Colonic mucosa (tissue), 4 donors: ENCODE measurements around the gene FOXA1. TPM values are rescaled to one million over a fixed set of nuclear protein-coding genes. Genes with fewer than 3 reads are reported as not detected.
A peak's percentile ranks its signal among the peaks of the same experiment; 100 is the strongest.

Experiments
- DNase-seq: peaks from one replicate; pipeline ENCODE4 v3.0.0-alpha.2; 2020
- H3K27ac ChIP-seq: fragments of 200-600 bp; one replicate; pipeline ENCODE4 v1.8.0; 2021
- H3K27me3 ChIP-seq: fragments of 200-600 bp; one replicate; pipeline ENCODE4 v1.8.0; 2021
- H3K36me3 ChIP-seq: fragments of 200-600 bp; one replicate; pipeline ENCODE4 v1.8.0; 2021
- H3K4me1 ChIP-seq: fragments of 200-600 bp; one replicate; pipeline ENCODE4 v1.8.0; 2021; ENCODE audit warnings: mild to moderate bottlenecking
- H3K4me3 ChIP-seq: fragments of 200-600 bp; one replicate; pipeline ENCODE4 v1.8.0; 2021
- H3K9ac ChIP-seq, 2 donors: one replicate each; pipeline ENCODE4 v1.7.0; 2013; ENCODE audit warnings: control low read depth in 2 of 2, low read depth in 2 of 2, low read length in 2 of 2
- H3K9me3 ChIP-seq: fragments of 200-600 bp; one replicate; pipeline ENCODE4 v1.8.0; 2021
- intact Hi-C: fragments of 100-400 bp; cut with DNase I; formaldehyde crosslinking; loops from one replicate; pipeline ENCODE4 v1.14.1; 2022
- total RNA-seq, 2 donors: library from RNA; stranded (reverse); fragmentation: NEBNext Ultra II Directional in 1 of 2; extraction: Animal tissue kit (Norgen Biotek cat#: 25700) in 1 of 2; gene quantifications; one replicate each; pipeline ENCODE4 v1.2.1, GENCODE V29; 2021
- TF ChIP-seq, protein P1 (sequence below): fragments of 200-600 bp; IDR thresholded peaks from one replicate; pipeline ENCODE4 v1.8.0; 2022; ENCODE audit warnings: antibody characterized with exemption, mild to moderate bottlenecking
- donor health status: healthy.
- donor health status: DM: no; HTN: no; CAD: no.
- donor health status: DM: no; HTN: no; CAD: no.

The FOXA1 gene
- total RNA-seq, result 10 to 100 TPM; 70.5 to 87.7 TPM

DNA sequence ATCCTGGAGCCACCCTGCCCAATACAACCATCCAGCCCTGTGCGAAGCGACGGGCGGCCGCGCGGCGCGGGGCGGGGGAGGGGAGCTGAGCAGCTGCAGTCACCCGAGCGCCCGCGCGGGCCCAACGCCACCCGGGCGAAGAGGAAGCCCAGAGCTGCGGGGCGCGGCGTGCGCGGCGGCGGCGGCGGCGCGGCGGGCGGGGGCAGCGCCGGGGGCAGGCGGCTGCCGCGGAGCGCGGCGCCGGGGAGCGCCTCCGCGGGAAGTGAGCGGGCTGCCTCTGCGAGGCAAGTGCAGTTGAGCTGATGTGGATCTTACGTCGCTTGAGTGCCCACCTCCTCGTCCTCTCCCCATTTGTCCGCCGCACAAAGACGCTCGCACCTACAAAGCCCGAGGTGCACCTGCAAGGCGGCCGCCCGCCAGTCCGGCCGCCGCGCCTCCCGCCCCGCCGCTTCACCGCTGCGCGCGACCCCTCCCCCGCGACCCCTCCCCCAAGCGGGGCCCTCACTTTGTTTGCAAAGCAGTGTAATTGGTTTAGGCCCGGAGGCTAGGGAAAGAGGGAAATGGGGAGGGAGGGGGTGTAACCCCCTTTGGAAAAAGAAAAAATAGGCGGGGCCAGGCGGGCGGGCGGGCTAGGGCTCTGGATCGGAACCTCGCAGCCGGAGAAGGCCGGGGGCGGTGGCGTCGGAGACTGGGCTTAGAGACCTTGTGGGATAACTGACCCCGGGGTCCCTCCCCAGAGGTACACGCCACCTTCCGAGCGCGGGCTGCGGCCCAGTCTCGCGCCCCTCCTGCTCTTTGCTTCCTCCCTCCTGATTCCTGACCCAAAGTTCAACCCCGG, at the start of gene FOXA1, which contains the start of gene TTC6:
FOXA1 (minus strand) TSS at position 279 of the 838 bp plus-strand sequence; CDS start at position 2, 277 bp downstream.
TTC6 (plus strand) TSS at position 659 of the 838 bp plus-strand sequence. CDS start 26,436 bp downstream, outside the sequence.
- H3K27ac ChIP-seq, result peak within 1 kb of the TSS; percentile 91
- peak within 1 kb of the TSS; percentile 89 to 96 for H3K9ac ChIP-seq
- no peaks in the 10 kb centered on the region for H3K9me3 ChIP-seq
- H3K4me3 ChIP-seq, result peak within 1 kb of the TSS; percentile 54
- TF ChIP-seq, protein P1, sequence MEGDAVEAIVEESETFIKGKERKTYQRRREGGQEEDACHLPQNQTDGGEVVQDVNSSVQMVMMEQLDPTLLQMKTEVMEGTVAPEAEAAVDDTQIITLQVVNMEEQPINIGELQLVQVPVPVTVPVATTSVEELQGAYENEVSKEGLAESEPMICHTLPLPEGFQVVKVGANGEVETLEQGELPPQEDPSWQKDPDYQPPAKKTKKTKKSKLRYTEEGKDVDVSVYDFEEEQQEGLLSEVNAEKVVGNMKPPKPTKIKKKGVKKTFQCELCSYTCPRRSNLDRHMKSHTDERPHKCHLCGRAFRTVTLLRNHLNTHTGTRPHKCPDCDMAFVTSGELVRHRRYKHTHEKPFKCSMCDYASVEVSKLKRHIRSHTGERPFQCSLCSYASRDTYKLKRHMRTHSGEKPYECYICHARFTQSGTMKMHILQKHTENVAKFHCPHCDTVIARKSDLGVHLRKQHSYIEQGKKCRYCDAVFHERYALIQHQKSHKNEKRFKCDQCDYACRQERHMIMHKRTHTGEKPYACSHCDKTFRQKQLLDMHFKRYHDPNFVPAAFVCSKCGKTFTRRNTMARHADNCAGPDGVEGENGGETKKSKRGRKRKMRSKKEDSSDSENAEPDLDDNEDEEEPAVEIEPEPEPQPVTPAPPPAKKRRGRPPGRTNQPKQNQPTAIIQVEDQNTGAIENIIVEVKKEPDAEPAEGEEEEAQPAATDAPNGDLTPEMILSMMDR, result no peak
- no peaks in the 10 kb centered on the region for H3K36me3 ChIP-seq
- H3K4me1 ChIP-seq, result peaks cover 3% of the 10 kb centered on the region
- peaks cover 41% of the 10 kb centered on the region for H3K27me3 ChIP-seq
- intact Hi-C loops, result loop anchor here (5.0 kb wide), 1 partner anchor 348 kb away; no protein-coding TSS in a partner anchor
- DNase-seq, result peak; percentile 79

GRCh38 chr14:37643701-37644100, 48.7 kb upstream of the FOXA1 start:
- no peak overlapping the region for H3K9ac ChIP-seq
- H3K4me3 ChIP-seq, result no peak overlapping the region
- H3K4me1 ChIP-seq, result no peaks in the 10 kb centered on the region
- DNase-seq, result no peak
- no peaks in the 10 kb centered on the region for H3K27me3 ChIP-seq
- H3K36me3 ChIP-seq, result no peaks in the 10 kb centered on the region
- intact Hi-C loops, result no loop called here
- no peaks in the 10 kb centered on the region for H3K9me3 ChIP-seq
- TF ChIP-seq, protein P1, result no peak
- no peak overlapping the region for H3K27ac ChIP-seq

- intact Hi-C loops, result no loop called here
- Histone ChIP-seq H3K27ac (no peak overlapping the region), H3K27me3 (no peaks in the 10 kb centered on the region), H3K4me3 (no peak overlapping the region), H3K9me3 (no peaks in the 10 kb centered on the region), H3K9ac (no peak overlapping the region), H3K4me1 (no peaks in the 10 kb centered on the region), H3K36me3 (no peaks in the 10 kb centered on the region)
- TF ChIP-seq, protein P1, result no peak
- no peak for DNase-seq
Measured at GRCh38 chr14:37642125-37642524, 47.1 kb upstream of the FOXA1 start.

- Histone ChIP-seq H3K27ac (no peak overlapping the region), H3K27me3 (no peaks in the 10 kb centered on the region), H3K9me3 (no peaks in the 10 kb centered on the region), H3K4me1 (no peaks in the 10 kb centered on the region), H3K36me3 (no peaks in the 10 kb centered on the region), H3K9ac (no peak overlapping the region), H3K4me3 (no peak overlapping the region)
- TF ChIP-seq, protein P1, result no peak
- no peak for DNase-seq
- intact Hi-C loops, result no loop called here
Measured at GRCh38 chr14:37641117-37641516, 46.1 kb upstream of the FOXA1 start.

DNA sequence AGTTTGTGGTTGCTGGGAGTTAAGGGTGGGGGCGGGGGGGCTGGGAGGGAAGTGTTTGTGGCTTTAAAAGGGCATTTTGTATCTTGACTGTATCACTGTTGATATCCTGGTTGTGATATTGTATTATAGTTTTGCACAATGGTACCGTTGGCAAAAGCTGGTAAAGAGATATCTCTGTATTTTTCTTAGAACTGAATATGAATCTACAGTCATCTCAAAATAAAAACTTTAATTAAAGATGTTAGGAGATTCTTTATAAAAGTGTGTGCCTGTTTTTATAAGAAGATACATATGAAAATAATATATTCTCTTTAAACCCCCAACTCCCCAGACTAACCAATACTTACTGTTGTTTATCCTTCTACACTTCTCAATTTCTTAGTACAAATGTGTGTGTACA, 43.5 kb upstream of the FOXA1 start:
- no peaks in the 10 kb centered on the region for H3K9me3 ChIP-seq
- no peaks in the 10 kb centered on the region for H3K27me3 ChIP-seq
- no peak for DNase-seq
- TF ChIP-seq, protein P1, result no peak
- intact Hi-C loops, result no loop called here
- H3K4me1 ChIP-seq, result no peaks in the 10 kb centered on the region
- no peaks in the 10 kb centered on the region for H3K36me3 ChIP-seq
- no peak overlapping the region for H3K27ac ChIP-seq
- no peak overlapping the region for H3K9ac ChIP-seq
- no peak overlapping the region for H3K4me3 ChIP-seq
